D341Med (cell line): ENCODE measurements around the gene HLA-DMB.

Source experiments
- DNase-seq: peaks from one replicate; pipeline ENCODE4 v3.0.0; 2012; ENCODE audit warnings: low spot score

The HLA-DMB gene

GRCh38 chr6:32908897-32909296 is 31.9 kb downstream of the HLA-DMB start:
- DNase-seq = no peak

- DNase-seq = no peak
Measured at GRCh38 chr6:32906539-32906938, 34.3 kb downstream of the HLA-DMB start.

GRCh38 chr6:32905078-32905477 is 35.8 kb downstream of the HLA-DMB start:
- no peak for DNase-seq

- DNase-seq = no peak
Measured at GRCh38 chr6:32903952-32904351, 36.9 kb downstream of the HLA-DMB start.

- no peak for DNase-seq
Measured at GRCh38 chr6:32895006-32895345, 45.9 kb downstream of the HLA-DMB start.

- peak; percentile 99 for DNase-seq
Measured at GRCh38 chr6:32894085-32895005, 46.5 kb downstream of the HLA-DMB start.

- DNase-seq = no peak
Measured at GRCh38 chr6:32890831-32891230, 50.0 kb downstream of the HLA-DMB start.

- DNase-seq = no peak
Measured at GRCh38 chr6:32889533-32889932, 51.3 kb downstream of the HLA-DMB start.

- no peak for DNase-seq
Measured at GRCh38 chr6:32888576-32888975, 52.3 kb downstream of the HLA-DMB start.

- no peak for DNase-seq
Measured at GRCh38 chr6:32887616-32888015, 53.2 kb downstream of the HLA-DMB start.

- no peak for DNase-seq
Measured at GRCh38 chr6:32886681-32887383, 54.0 kb downstream of the HLA-DMB start.

- DNase-seq = no peak
Measured at GRCh38 chr6:32885698-32886286, 55.0 kb downstream of the HLA-DMB start.
